GM11168 (cell line): Measurements from ENCODE around the gene OR2T35.

Source experiments
- in situ Hi-C: fragments of 300-500 bp; cut with MboI; formaldehyde crosslinking; loops from one replicate; pipeline ENCODE4 v1.12.0; 2022; ENCODE audit warnings: low sequenced_read_pairs; ENCODE audit not compliant: unreplicated experiment

The OR2T35 gene

GRCh38 chr1:248627971-248628844, 16.9 kb downstream of the OR2T35 start:
- in situ Hi-C loops, result no loop called here

GRCh38 chr1:248625971-248626370, 19.1 kb downstream of the OR2T35 start:
- in situ Hi-C loops, result no loop called here

- in situ Hi-C loops, result no loop called here
Measured at GRCh38 chr1:248625166-248625565, 19.9 kb downstream of the OR2T35 start.

GRCh38 chr1:248622570-248623001, 22.5 kb downstream of the OR2T35 start:
- in situ Hi-C loops, result no loop called here

GRCh38 chr1:248621770-248622169, 23.3 kb downstream of the OR2T35 start:
- in situ Hi-C loops, result no loop called here

- in situ Hi-C loops, result loop anchor here (5.0 kb wide), 1 partner anchor 63 kb away; no protein-coding TSS in a partner anchor
Measured at GRCh38 chr1:248618878-248619277, 26.2 kb downstream of the OR2T35 start.

- in situ Hi-C loops, result loop anchor here (5.0 kb wide), 1 partner anchor 64 kb away; no protein-coding TSS in a partner anchor
Measured at GRCh38 chr1:248618119-248618518, 27.0 kb downstream of the OR2T35 start.

- in situ Hi-C loops, result no loop called here
Measured at GRCh38 chr1:248613742-248614141, 31.3 kb downstream of the OR2T35 start.

- in situ Hi-C loops, result no loop called here
Measured at GRCh38 chr1:248611883-248612414, 33.1 kb downstream of the OR2T35 start.

GRCh38 chr1:248610301-248610700, 34.8 kb downstream of the OR2T35 start:
- in situ Hi-C loops, result no loop called here

- in situ Hi-C loops, result no loop called here
Measured at GRCh38 chr1:248599396-248599795, 45.7 kb downstream of the OR2T35 start.

- in situ Hi-C loops, result no loop called here
Measured at GRCh38 chr1:248597589-248597988, 47.5 kb downstream of the OR2T35 start, which contains the start of gene OR2T10. TSS of gene OR2T10 (minus strand) at chr1:248597700. CDS start at chr1:248593768, 3,932 bp downstream.

GRCh38 chr1:248596615-248597014, 48.5 kb downstream of the OR2T35 start:
- in situ Hi-C loops, result no loop called here

- in situ Hi-C loops, result no loop called here
Measured at GRCh38 chr1:248593226-248593625, 51.9 kb downstream of the OR2T35 start.

GRCh38 chr1:248592655-248593054, 52.4 kb downstream of the OR2T35 start:
- in situ Hi-C loops, result no loop called here

- in situ Hi-C loops, result no loop called here
Measured at GRCh38 chr1:248590055-248590454, 55.0 kb downstream of the OR2T35 start.

GRCh38 chr1:248589334-248589733, 55.7 kb downstream of the OR2T35 start:
- in situ Hi-C loops, result no loop called here
